Measurements from ENCODE around the gene TPCN1. TPM values are rescaled to one million over a fixed set of nuclear protein-coding genes. Genes with fewer than 3 reads are reported as not detected.

The TPCN1 gene
- total and polyA plus RNA-seq, 4 donors = 20.8 to 61.7 (median 30.7) TPM

DNA sequence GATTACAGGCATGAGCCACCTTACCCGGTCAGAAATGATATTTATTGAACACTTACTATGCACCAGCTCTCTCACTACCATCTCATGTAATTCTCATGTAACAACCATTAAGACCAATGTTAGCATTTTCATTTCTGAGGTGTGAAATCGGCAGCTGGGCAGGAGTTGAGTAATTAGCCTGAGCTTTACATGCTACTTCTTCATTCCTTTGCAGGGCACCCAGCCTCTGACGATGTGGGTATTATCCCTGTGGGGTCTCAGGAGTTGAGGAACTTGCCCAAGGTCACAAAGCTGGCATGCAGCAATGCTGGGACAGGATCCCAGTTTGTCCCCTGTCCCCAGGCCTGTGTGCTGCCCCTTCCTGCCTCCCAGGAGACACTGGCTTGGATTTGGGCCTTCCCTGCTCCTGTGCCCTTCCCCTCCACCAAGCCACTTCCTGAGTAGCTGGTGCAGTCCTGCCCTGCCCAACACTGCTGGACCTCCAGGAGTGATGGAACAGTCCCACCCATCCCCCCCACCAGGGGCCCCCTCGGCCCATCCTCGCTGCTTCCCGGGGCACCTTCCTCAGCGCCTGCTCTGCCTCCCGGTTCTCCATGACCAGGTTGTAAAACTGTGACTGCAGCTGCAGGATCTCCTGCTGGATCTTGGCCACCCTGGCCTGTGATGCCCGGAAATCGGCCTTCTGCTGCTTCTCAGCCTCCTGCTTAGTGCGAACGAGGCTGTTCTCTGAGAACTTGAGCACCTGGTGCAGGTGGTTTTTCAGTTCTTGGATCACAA lies 21.1 kb upstream of the TPCN1 start:
- peaks cover 0 to 3% (median 0%) of the 10 kb centered on the region in 4 donors for H3K9me3 ChIP-seq (ENCODE audit: control insufficient read depth in 4 of 4, insufficient read depth in 3 of 4, low read length in 3 of 4)
- TF ChIP-seq, protein P1, sequence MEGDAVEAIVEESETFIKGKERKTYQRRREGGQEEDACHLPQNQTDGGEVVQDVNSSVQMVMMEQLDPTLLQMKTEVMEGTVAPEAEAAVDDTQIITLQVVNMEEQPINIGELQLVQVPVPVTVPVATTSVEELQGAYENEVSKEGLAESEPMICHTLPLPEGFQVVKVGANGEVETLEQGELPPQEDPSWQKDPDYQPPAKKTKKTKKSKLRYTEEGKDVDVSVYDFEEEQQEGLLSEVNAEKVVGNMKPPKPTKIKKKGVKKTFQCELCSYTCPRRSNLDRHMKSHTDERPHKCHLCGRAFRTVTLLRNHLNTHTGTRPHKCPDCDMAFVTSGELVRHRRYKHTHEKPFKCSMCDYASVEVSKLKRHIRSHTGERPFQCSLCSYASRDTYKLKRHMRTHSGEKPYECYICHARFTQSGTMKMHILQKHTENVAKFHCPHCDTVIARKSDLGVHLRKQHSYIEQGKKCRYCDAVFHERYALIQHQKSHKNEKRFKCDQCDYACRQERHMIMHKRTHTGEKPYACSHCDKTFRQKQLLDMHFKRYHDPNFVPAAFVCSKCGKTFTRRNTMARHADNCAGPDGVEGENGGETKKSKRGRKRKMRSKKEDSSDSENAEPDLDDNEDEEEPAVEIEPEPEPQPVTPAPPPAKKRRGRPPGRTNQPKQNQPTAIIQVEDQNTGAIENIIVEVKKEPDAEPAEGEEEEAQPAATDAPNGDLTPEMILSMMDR (IDR thresholded peaks at IDR 0.05; ENCODE audit: control extremely low read depth, extremely low read depth) = no peak
- no peak overlapping the region for H3K4me3 ChIP-seq
- no peaks in the 10 kb centered on the region for H3K27me3 ChIP-seq (ENCODE audit: control insufficient read depth in 3 of 3, insufficient read depth in 3 of 3, low read length in 2 of 3)
- no peak for DNase-seq
- no peaks in the 10 kb centered on the region for H3K36me3 ChIP-seq (ENCODE audit: control insufficient read depth in 4 of 4, insufficient read depth in 4 of 4, low read length in 4 of 4)
- H3K9ac ChIP-seq (ENCODE audit: insufficient read depth in 1 of 2, low read length in 2 of 2) = no peak overlapping the region
- no peak overlapping the region for H3K27ac ChIP-seq (ENCODE audit: low read depth in 1 of 2, low read length in 1 of 2)
- no peaks in the 10 kb centered on the region for H3K4me1 ChIP-seq (ENCODE audit: control insufficient read depth in 5 of 5, insufficient read depth in 5 of 5, low read length in 5 of 5)
- ATAC-seq (ENCODE audit: insufficient read depth, low FRiP score) = no peak
- 79 to 84% methylated on average over 10 to 12 of the region's 12 CpGs for WGBS, 2 donors

DNA sequence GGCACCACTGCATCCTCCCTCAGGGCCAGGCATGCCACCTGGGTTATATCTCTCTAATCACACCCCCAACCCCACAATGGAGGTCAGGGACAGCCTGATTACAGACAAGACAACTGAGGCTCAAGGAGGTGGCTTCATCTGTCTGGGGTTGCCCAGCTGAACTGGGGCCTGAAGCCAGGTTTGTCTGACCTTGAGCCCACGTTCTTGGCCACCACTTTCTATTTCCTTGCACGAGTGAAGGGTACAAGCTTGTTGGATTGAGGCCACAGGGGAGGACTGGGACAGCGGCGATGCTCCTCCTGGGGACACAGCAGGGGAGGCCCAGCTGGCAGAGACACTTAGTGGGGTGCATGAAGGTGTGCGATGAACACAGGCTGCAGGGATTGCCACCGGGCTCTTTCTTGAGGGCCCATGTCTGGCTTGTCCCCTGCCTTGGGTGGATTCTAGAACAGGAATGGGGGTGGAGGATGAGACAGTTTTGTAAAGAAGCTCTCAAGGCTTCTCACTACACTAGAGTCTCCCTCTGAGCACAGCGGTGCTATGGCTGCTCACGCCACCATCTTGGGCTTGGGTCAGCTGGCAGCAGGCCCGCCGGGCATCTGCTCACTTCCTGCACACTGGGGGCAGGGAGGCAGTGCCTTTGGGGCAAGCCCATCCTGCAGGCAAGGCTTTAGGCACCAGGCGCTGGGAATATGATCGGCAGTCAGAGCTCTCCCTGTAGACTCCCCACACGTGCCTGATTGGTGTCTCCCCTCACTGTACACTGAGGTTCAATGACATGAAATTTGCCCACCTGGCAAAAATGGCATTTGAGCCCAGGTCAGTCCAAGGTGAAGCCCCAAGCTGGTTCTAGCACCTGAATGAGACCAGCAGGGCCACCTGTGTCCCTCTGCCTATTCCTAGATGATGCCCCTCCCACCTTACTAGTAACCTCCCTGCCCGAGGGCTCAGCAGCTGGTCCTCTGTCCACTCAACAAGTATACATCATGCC lies 19.8 kb upstream of the TPCN1 start:
- H3K4me3 ChIP-seq = no peak overlapping the region
- TF ChIP-seq, protein P1 (IDR thresholded peaks at IDR 0.05; ENCODE audit: control extremely low read depth, extremely low read depth) = no peak
- WGBS, 2 donors = 87 to 89% methylated on average over 14 of the region's 14 CpGs

DNA sequence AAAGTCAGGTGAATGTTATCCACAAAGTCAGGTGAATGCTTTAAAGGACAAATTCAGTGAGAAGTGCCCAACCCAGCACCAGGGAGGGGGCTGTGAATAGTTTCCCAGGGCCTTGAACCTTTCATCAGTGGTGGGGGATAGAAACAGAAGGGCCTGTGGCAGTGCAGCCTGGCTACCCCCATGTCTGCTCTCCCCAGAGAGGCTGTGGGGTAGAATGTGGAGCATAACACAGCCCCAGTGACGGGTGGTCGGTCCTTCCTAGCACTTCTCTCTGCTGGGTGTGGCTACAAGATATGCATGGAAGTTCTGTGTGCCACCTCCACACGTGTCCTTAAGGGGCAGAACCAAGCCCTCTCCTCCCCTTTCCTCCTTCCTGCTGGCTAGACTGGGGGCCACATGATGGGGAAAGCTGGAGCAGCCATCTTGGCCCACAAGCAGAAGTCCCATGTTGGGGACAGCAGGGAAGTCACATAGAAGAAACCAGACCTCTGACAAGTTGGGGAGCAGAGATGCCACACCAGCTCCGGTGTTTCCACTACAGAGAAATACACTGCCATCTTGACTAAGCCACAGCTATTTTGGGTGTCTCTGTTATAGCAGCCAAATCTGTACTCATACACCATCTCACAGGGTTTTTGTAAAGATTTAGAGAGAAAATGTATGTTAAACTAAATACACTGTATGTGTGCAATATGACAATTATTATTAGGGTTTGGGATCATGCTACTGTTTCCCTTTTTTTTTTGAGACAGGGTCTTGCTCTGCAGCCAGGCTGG lies 18.8 kb upstream of the TPCN1 start:
- H3K9ac ChIP-seq (ENCODE audit: insufficient read depth in 1 of 2, low read length in 2 of 2) = no peak overlapping the region
- H3K27me3 ChIP-seq (ENCODE audit: control insufficient read depth in 3 of 3, insufficient read depth in 3 of 3, low read length in 2 of 3) = no peaks in the 10 kb centered on the region
- no peak for ATAC-seq (ENCODE audit: insufficient read depth, low FRiP score)
- H3K27ac ChIP-seq (ENCODE audit: low read depth in 1 of 2, low read length in 1 of 2) = no peak overlapping the region
- no peaks in the 10 kb centered on the region for H3K4me1 ChIP-seq (ENCODE audit: control insufficient read depth in 5 of 5, insufficient read depth in 5 of 5, low read length in 5 of 5)
- TF ChIP-seq, protein P1 (IDR thresholded peaks at IDR 0.05; ENCODE audit: control extremely low read depth, extremely low read depth) = no peak
- 68 to 90% methylated on average over 4 of the region's 4 CpGs for WGBS, 2 donors
- no peak for DNase-seq
- H3K9me3 ChIP-seq (ENCODE audit: control insufficient read depth in 4 of 4, insufficient read depth in 3 of 4, low read length in 3 of 4) = peaks cover 0 to 3% (median 0%) of the 10 kb centered on the region in 4 donors
- no peaks in the 10 kb centered on the region for H3K36me3 ChIP-seq (ENCODE audit: control insufficient read depth in 4 of 4, insufficient read depth in 4 of 4, low read length in 4 of 4)
- H3K4me3 ChIP-seq = no peak overlapping the region

More for the DNA sequence above, 19.8 kb upstream of the TPCN1 start:
- DNase-seq = no peak
- no peaks in the 10 kb centered on the region for H3K36me3 ChIP-seq (ENCODE audit: control insufficient read depth in 4 of 4, insufficient read depth in 4 of 4, low read length in 4 of 4)
- no peak for ATAC-seq (ENCODE audit: insufficient read depth, low FRiP score)
- peaks cover 0 to 3% (median 0%) of the 10 kb centered on the region in 4 donors for H3K9me3 ChIP-seq (ENCODE audit: control insufficient read depth in 4 of 4, insufficient read depth in 3 of 4, low read length in 3 of 4)
- H3K27me3 ChIP-seq (ENCODE audit: control insufficient read depth in 3 of 3, insufficient read depth in 3 of 3, low read length in 2 of 3) = no peaks in the 10 kb centered on the region
- no peak overlapping the region for H3K9ac ChIP-seq (ENCODE audit: insufficient read depth in 1 of 2, low read length in 2 of 2)
- no peak overlapping the region for H3K27ac ChIP-seq (ENCODE audit: low read depth in 1 of 2, low read length in 1 of 2)
- no peaks in the 10 kb centered on the region for H3K4me1 ChIP-seq (ENCODE audit: control insufficient read depth in 5 of 5, insufficient read depth in 5 of 5, low read length in 5 of 5)
